22Rv1 (cell line): ENCODE measurements around the gene FARSA.

Source experiments
- H3K27ac ChIP-seq: fragments of 450-650 bp; 2 replicates; pipeline ENCODE4 v1.5.1; 2017
- ZFX ChIP-seq: fragments of 450-650 bp; IDR thresholded peaks from 2 replicates; pipeline ENCODE4 v1.6.1; 2017; ENCODE audit warnings: antibody characterized with exemption, borderline replicate concordance
- TF ChIP-seq, protein P1 (sequence below): fragments of 450-650 bp; IDR thresholded peaks from 2 replicates; pipeline ENCODE4 v1.5.1; 2017; ENCODE audit warnings: mild to moderate bottlenecking

FARSA gene

DNA sequence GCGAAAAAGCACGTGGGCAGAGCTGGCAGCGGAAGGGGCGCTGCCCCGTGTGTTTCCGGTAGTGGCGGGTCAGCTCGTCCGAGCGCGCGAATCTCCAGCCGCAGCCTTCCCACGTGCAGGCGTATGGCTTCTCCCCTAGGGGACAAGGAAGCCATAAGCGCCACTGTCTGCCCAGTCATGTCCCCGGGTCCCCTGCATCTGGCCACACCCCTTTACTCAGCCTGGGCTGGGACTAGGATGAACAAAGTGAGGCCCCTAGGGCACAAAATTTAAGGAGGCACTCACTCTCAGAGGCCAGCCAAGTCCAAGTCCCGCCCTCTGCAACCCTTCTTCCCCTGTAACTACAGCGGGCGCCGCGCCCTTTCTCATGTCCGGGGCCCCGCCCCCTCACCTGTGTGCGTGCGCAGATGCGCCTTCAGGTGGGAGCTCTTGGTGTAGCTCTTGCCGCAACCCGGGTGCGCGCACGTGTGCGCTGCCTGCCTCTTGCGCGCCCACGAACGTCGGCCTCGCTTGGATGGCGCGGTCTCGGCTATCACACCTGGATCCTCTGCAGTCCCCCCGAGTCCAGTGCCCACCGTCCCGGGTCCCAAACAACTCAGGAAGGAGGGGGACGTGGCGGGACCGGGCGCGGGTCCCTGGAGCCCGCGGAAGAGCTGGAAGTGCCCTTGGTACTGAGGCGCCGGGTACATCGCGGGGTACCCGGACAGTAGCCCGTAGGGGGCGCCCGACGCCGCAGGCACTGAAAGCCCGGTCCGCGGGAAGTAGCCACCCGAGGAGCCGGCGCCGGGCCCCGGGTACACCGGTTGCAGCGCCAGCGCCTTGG, 48.4 kb downstream of the FARSA start:
- peak overlapping the region; percentile 67 for H3K27ac ChIP-seq

DNA sequence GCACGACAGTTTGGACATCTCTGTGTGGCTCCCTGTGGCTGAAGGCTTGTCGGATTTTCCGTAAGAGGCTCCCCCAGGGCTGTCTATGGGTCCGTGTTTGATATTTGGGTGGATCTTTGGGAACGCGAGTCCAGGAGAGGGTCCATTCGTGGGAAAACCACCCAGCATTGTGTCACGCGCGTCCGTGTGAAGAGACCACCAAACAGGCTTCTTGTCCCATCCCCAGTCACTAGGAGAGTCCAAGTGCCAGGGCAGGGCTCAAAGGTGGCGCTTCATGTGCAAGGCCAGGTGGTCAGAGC, 48.9 kb downstream of the FARSA start:
- TF ChIP-seq, protein P1, sequence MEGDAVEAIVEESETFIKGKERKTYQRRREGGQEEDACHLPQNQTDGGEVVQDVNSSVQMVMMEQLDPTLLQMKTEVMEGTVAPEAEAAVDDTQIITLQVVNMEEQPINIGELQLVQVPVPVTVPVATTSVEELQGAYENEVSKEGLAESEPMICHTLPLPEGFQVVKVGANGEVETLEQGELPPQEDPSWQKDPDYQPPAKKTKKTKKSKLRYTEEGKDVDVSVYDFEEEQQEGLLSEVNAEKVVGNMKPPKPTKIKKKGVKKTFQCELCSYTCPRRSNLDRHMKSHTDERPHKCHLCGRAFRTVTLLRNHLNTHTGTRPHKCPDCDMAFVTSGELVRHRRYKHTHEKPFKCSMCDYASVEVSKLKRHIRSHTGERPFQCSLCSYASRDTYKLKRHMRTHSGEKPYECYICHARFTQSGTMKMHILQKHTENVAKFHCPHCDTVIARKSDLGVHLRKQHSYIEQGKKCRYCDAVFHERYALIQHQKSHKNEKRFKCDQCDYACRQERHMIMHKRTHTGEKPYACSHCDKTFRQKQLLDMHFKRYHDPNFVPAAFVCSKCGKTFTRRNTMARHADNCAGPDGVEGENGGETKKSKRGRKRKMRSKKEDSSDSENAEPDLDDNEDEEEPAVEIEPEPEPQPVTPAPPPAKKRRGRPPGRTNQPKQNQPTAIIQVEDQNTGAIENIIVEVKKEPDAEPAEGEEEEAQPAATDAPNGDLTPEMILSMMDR = no peak
- no peak for TF ChIP-seq ZFX
- H3K27ac ChIP-seq = peak overlapping the region; percentile 67

More for the DNA sequence above, 48.4 kb downstream of the FARSA start:
- TF ChIP-seq, protein P1 = peak; percentile 69
- no peak for TF ChIP-seq ZFX

DNA sequence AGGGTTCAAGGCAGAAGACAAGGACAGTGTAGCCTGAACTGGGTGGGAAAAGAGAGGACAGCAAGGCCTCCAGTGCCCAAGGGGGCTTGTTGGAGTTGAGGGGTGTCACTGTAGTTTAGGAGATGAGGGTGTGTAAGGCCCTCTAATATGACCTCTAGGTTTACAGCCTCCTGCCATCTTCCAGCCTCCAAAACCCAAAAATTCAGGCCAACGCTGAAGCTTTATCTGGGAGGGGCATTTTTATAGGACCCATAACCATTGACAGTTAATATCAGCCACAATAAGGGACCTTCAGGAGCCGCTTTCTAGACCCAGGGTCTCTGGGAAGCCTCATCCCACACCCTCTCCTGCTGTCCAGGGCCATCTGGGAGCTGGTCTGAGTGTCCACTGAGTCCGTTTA, 49.3 kb downstream of the FARSA start:
- peak overlapping the region; percentile 67; the same call in 1 of the 2 replicates for H3K27ac ChIP-seq
- TF ChIP-seq, protein P1 = no peak
- no peak for TF ChIP-seq ZFX

DNA sequence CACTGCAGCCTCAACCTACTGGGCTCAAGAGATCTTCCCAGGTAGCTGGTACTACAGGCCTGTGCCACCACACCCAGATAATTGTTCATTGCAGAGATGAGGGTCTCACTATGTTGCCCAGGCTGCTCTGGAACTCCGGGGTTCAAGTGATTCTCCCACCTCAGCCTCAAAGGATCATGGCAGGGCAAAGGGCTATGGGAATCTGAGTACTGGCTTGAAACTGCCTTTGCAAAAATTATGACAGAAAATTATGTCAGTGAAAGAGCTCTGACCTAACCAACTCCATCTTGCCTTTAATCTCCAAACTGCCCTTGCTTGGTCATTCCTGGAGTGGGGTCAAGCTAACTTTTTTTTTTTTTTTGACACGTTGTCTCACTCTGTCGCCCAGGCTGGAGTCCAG, 50.9 kb downstream of the FARSA start:
- no peak for TF ChIP-seq ZFX
- TF ChIP-seq, protein P1 = no peak
- H3K27ac ChIP-seq = no peak overlapping the region

DNA sequence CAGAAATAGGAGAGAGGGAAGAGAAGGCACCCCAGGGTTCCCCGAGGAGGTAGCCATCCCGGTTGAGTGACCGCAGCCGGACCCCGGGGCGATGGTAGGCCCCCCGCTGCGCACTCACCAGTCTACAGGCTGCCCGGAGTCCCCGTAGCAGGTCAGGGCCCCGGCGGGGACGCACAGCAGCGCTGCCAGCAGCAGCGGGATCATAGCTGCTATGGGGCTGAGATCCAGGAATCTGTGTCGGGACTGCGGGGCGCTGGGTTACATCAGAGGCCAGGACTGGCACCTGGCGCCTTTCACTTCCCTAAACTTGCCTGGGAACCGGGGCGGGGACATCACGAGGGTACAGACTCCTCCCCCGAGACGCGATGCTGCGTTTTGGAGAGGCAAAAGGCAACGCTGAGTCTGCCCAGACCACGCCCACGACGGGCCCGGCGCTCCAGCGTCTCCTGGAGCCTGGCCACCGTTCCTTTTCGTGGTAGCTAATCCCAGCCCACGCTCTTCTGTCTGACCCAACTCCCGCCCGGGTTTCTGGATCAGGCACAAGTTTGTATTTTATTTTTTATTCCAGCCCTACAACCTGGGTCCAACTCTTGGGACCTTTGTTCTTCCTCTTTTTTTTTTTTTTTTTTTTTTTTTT, 52.2 kb downstream of the FARSA start, which contains the start of gene DNASE2:
Gene DNASE2, minus strand, starts transcription at position 278 of the 637 bp plus-strand sequence. Its CDS starts 74 bp downstream, at position 204.
- H3K27ac ChIP-seq = peak within 1 kb of the TSS; percentile 81
- no peak for TF ChIP-seq ZFX
- TF ChIP-seq, protein P1 = no peak

DNA sequence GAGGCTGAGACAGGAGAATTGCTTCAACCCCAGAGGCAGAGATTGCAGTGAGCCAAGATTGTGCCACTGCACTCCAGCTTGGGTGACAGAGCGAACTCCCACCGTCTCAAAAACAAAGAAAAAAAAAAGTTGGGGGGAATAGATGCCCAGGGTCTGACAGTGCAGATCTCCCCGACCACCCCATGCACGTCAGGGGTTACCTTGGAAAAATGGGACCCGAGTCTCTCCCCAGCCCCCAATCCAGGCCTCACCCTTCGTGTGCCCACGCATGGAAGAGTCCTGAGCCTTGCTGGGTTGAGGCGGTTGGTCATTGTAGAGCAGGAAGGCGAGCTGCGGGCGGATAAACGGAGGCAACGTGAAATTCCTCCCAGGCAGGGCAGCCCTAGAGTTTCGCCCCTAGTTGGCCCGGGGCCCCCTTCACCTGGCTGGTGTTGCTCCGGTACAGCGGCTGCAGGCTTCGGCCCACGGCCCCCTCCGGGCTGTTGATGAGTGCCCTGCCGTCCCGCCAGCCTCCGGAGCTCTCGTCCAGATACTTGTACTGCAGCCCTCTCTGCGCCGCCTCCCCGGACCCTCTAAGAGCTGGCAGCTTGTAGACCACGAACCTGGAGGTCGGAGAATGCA, 52.9 kb downstream of the FARSA start:
- H3K27ac ChIP-seq = peak overlapping the region; percentile 81
- no peak for TF ChIP-seq ZFX
- TF ChIP-seq, protein P1 = no peak
